SK-N-MC (cell line): ENCODE results near the gene OR6B2.

Experiments
- EZH2 ChIP-seq: fragments of 200-600 bp; sonication (generic); IDR thresholded peaks from one replicate; pipeline ENCODE4 v1.6.1; 2017; ENCODE audit warnings: antibody characterized with exemption
- FOXP2 ChIP-seq: optimal IDR thresholded peaks from 2 replicates; pipeline ENCODE3; 2011; ENCODE audit warnings: mild to moderate bottlenecking, moderate library complexity; ENCODE audit not compliant: insufficient read depth; ENCODE audit errors: extremely low read length, control extremely low read depth

DNA sequence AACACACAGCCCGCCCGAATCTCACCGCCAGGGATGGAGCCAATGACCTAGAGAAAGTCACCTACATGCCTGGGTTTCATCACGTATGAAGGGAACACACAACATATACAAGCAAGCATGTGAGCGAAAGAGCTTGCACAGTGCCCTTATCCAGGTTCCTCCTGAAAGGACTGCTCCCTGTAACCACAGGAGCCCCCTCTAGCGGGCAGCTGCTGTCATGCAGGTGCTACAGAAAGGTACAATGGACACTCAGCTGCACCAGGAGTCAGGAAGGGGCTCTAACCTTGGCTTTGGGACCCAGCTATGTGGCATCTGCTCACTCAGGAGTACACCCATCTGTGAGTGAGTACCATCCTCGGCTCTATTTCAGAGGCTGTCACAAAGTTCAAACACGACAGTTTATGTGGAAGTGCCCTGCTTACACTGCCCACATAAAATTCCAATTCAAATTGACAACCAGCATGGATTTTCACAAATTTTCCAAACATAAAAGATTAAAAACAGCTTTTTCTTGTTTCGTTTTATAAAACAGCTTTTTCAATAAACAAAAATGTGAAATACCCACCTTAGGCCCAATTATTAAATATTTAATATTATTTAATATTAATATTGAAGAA, 8.6 kb downstream of the OR6B2 start:
- TF ChIP-seq FOXP2 (no peak), EZH2 (no peak)
